Mesothelial cell of epicardium (in vitro differentiated cells): ENCODE measurements around the gene TEX38. TPM values are rescaled to one million over a fixed set of nuclear protein-coding genes. Genes with fewer than 3 reads are reported as not detected.

Experiments used
- DNase-seq, 2 experiments: peaks; one replicate each; pipeline ENCODE4 v3.0.0; 2021; ENCODE audit warnings: low spot score in 2 of 2; ENCODE audit not compliant: unreplicated experiment in 2 of 2
- H3K27ac Mint-ChIP-seq: 2 replicates; pipeline ENCODE4 v1.8.0; 2021; ENCODE audit warnings: mixed read lengths
- H3K27me3 Mint-ChIP-seq: 2 replicates; pipeline ENCODE4 v1.8.0; 2021; ENCODE audit warnings: low read depth, mixed read lengths
- H3K36me3 Mint-ChIP-seq: 2 replicates; pipeline ENCODE4 v1.8.0; 2021; ENCODE audit warnings: mixed read lengths
- H3K4me1 Mint-ChIP-seq: 2 replicates; pipeline ENCODE4 v1.8.0; 2021; ENCODE audit warnings: mixed read lengths
- H3K4me3 Mint-ChIP-seq: 2 replicates; pipeline ENCODE4 v1.8.0; 2021; ENCODE audit warnings: mild to moderate bottlenecking, moderate library complexity, mixed read lengths
- H3K9me3 Mint-ChIP-seq: 2 replicates; pipeline ENCODE4 v1.8.0; 2021; ENCODE audit warnings: mixed read lengths
- total RNA-seq: library from RNA; stranded (reverse); gene quantifications from 3 replicates; pipeline ENCODE4 v1.2.1, GENCODE V29; 2021
- TF ChIP-seq, protein P1 (sequence below): fragments of 200-600 bp; sonication (generic); IDR thresholded peaks from one replicate; pipeline ENCODE4 v1.5.0; 2021; ENCODE audit warnings: antibody characterized with exemption; ENCODE audit not compliant: unreplicated experiment

Gene TEX38
- total RNA-seq, 1 donor from 2014 or later: 0.42 TPM

GRCh38 chr1:46684670-46685069, 13.0 kb downstream of the TEX38 start:
- Mint-ChIP-seq H3K9me3 (peaks cover 4% of the 10 kb centered on the region), H3K4me1 (peaks cover 41% of the 10 kb centered on the region), H3K27ac (no peak overlapping the region), H3K4me3 (no peak overlapping the region), H3K27me3 (no peaks in the 10 kb centered on the region), H3K36me3 (peaks cover 33% of the 10 kb centered on the region)
- DNase-seq: no peak
- TF ChIP-seq, protein P1, sequence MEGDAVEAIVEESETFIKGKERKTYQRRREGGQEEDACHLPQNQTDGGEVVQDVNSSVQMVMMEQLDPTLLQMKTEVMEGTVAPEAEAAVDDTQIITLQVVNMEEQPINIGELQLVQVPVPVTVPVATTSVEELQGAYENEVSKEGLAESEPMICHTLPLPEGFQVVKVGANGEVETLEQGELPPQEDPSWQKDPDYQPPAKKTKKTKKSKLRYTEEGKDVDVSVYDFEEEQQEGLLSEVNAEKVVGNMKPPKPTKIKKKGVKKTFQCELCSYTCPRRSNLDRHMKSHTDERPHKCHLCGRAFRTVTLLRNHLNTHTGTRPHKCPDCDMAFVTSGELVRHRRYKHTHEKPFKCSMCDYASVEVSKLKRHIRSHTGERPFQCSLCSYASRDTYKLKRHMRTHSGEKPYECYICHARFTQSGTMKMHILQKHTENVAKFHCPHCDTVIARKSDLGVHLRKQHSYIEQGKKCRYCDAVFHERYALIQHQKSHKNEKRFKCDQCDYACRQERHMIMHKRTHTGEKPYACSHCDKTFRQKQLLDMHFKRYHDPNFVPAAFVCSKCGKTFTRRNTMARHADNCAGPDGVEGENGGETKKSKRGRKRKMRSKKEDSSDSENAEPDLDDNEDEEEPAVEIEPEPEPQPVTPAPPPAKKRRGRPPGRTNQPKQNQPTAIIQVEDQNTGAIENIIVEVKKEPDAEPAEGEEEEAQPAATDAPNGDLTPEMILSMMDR: no peak

- H3K27me3 Mint-ChIP-seq: no peaks in the 10 kb centered on the region
- no peak overlapping the region for H3K4me3 Mint-ChIP-seq
- peaks cover 26% of the 10 kb centered on the region for H3K36me3 Mint-ChIP-seq
- TF ChIP-seq, protein P1: no peak
- H3K27ac Mint-ChIP-seq: peak overlapping the region; percentile 90
- no peak for DNase-seq
- peaks cover 55% of the 10 kb centered on the region for H3K4me1 Mint-ChIP-seq
- H3K9me3 Mint-ChIP-seq: no peaks in the 10 kb centered on the region
These were observed 14.6 kb downstream of the TEX38 start for GRCh38 chr1:46686255-46686654.

DNA sequence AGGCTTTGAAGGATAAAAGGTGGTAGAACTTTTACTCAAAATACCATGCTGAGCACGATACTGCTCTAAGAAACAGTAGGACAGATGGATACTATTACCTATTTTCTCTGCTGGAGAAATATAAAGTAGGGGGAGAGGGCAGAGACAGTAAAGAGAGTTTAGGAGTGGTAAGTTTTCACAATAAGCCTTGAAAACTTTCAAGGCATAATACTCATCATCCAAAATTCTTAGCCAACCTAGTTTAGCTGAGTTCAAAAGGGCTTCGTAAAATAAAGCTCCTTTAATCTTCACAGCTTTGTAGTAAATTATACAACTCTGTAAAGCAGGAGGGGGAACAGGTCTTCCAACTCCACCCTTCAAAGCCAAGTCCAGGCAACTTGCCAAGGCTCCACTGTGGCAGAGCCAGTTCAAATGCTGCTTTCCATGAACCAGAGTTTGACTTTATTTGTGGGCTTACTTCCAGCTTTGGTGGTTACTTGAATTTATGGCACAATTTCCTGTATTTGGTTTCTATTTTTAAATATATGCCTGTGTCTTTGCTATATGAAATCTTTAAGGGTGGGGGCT, 15.5 kb downstream of the TEX38 start:
- TF ChIP-seq, protein P1: no peak
- Mint-ChIP-seq H3K36me3 (peaks cover 25% of the 10 kb centered on the region), H3K4me3 (no peak overlapping the region), H3K27ac (peak overlapping the region; percentile 90), H3K4me1 (peaks cover 64% of the 10 kb centered on the region), H3K27me3 (no peaks in the 10 kb centered on the region), H3K9me3 (no peaks in the 10 kb centered on the region)
- DNase-seq: peak; percentile 45 to 71

GRCh38 chr1:46687921-46688509, 16.4 kb downstream of the TEX38 start:
- H3K36me3 Mint-ChIP-seq: peaks cover 22% of the 10 kb centered on the region
- no peaks in the 10 kb centered on the region for H3K27me3 Mint-ChIP-seq
- H3K4me1 Mint-ChIP-seq: peaks cover 72% of the 10 kb centered on the region
- peak overlapping the region; percentile 2 for H3K4me3 Mint-ChIP-seq
- no peaks in the 10 kb centered on the region for H3K9me3 Mint-ChIP-seq
- TF ChIP-seq, protein P1: no peak
- DNase-seq: no peak
- peak overlapping the region; percentile 90 for H3K27ac Mint-ChIP-seq

DNA sequence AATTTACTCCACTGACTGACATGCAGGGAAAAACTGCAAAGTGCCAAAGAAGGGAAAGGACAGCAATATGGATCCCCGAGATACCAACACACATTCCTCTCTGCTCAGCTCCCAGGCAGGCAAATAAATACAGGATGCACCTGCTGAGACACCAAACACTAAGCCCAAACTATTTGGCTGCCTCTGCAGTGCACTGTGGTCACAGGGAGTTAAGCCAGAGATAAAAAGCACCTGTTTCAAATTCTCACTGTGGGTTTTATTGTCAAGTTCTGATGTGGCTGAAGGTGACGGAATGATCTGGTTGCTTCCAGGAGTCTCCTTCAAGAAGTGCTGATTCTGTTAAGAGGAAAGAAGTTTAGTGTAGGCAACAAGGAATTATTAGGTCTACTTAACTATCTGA, 17.7 kb downstream of the TEX38 start:
- Mint-ChIP-seq H3K9me3 (no peaks in the 10 kb centered on the region), H3K4me3 (no peak overlapping the region), H3K27ac (peak overlapping the region; percentile 90), H3K27me3 (no peaks in the 10 kb centered on the region), H3K36me3 (peaks cover 12% of the 10 kb centered on the region), H3K4me1 (peaks cover 79% of the 10 kb centered on the region)
- TF ChIP-seq, protein P1: no peak
- DNase-seq: no peak
